ENCODE measurements around the gene SLC28A1.
A peak's percentile ranks its signal among the peaks of the same experiment; 100 is the strongest.
"Not testable (repeated sequence)": the region's sequence is repeated elsewhere in the genome, so short reads cannot be mapped to it uniquely, and the experiment has no call there.

SLC28A1 gene

GRCh38 chr15:84973492-84974460 lies 89.3 kb downstream of the SLC28A1 start:
- peak; percentile 2 for DNase-seq (ENCODE audit: low spot score)

- DNase-seq (ENCODE audit: low spot score), result no peak
Measured at GRCh38 chr15:84975871-84976351, 91.4 kb downstream of the SLC28A1 start.

GRCh38 chr15:84976746-84977345 lies 92.4 kb downstream of the SLC28A1 start:
- no peak for DNase-seq (ENCODE audit: low spot score)

- DNase-seq (ENCODE audit: low spot score), result no peak
Measured at GRCh38 chr15:84979651-84980050, 95.2 kb downstream of the SLC28A1 start.

GRCh38 chr15:84980196-84981053 lies 96.0 kb downstream of the SLC28A1 start:
- DNase-seq (ENCODE audit: low spot score), result peak; percentile 92

GRCh38 chr15:84981054-84981710 lies 96.7 kb downstream of the SLC28A1 start:
- peak; percentile 99 for DNase-seq (ENCODE audit: low spot score)

GRCh38 chr15:84981711-84982300 lies 97.3 kb downstream of the SLC28A1 start, which contains the start of gene PDE8A:
PDE8A (plus strand) TSS chr15:84981856; CDS start chr15:84982163, 307 bp downstream.
- peak; percentile 76 for DNase-seq (ENCODE audit: low spot score)

GRCh38 chr15:84982301-84982920 lies 97.9 kb downstream of the SLC28A1 start:
- no peak for DNase-seq (ENCODE audit: low spot score)

GRCh38 chr15:84983294-84983693 lies 98.8 kb downstream of the SLC28A1 start:
- DNase-seq (ENCODE audit: low spot score), result no peak

GRCh38 chr15:84983711-84984110 lies 99.2 kb downstream of the SLC28A1 start:
- DNase-seq (ENCODE audit: low spot score), result no peak

- DNase-seq (ENCODE audit: low spot score), result no peak
Measured at GRCh38 chr15:84985158-84985557, 100.7 kb downstream of the SLC28A1 start.

- DNase-seq (ENCODE audit: low spot score), result not testable (repeated sequence)
Measured at GRCh38 chr15:84987351-84987750, 102.9 kb downstream of the SLC28A1 start.

- DNase-seq (ENCODE audit: low spot score), result no peak
Measured at GRCh38 chr15:84987949-84988624, 103.6 kb downstream of the SLC28A1 start.

GRCh38 chr15:84988909-84989644 lies 104.6 kb downstream of the SLC28A1 start:
- DNase-seq (ENCODE audit: low spot score), result no peak

GRCh38 chr15:84990507-84990906 lies 106.0 kb downstream of the SLC28A1 start:
- DNase-seq (ENCODE audit: low spot score), result no peak

GRCh38 chr15:84991014-84991712 lies 106.7 kb downstream of the SLC28A1 start:
- DNase-seq (ENCODE audit: low spot score), result no peak

- no peak for DNase-seq (ENCODE audit: low spot score)
Measured at GRCh38 chr15:84992157-84992944, 107.9 kb downstream of the SLC28A1 start.

Measured in D341Med (cell line).